OCI-LY7 (cell line): Measurements from ENCODE around the gene CDK5.

Experiments
- EZH2phosphoT487 ChIP-seq: fragments of 200-600 bp; sonication (generic); IDR thresholded peaks from 2 replicates; pipeline ENCODE4 v1.6.1; 2018; ENCODE audit warnings: low read depth, borderline replicate concordance, mild to moderate bottlenecking, mixed run types, antibody characterized with exemption, low read length, moderate library complexity, mixed read lengths
- TF ChIP-seq, protein P1 (sequence below): fragments of 200-600 bp; sonication (generic); conservative IDR thresholded peaks from 2 replicates; pipeline ENCODE4 v1.5.1; 2014; ENCODE audit warnings: mild to moderate bottlenecking, antibody characterized with exemption, low read length, moderate library complexity, mixed read lengths

DNA sequence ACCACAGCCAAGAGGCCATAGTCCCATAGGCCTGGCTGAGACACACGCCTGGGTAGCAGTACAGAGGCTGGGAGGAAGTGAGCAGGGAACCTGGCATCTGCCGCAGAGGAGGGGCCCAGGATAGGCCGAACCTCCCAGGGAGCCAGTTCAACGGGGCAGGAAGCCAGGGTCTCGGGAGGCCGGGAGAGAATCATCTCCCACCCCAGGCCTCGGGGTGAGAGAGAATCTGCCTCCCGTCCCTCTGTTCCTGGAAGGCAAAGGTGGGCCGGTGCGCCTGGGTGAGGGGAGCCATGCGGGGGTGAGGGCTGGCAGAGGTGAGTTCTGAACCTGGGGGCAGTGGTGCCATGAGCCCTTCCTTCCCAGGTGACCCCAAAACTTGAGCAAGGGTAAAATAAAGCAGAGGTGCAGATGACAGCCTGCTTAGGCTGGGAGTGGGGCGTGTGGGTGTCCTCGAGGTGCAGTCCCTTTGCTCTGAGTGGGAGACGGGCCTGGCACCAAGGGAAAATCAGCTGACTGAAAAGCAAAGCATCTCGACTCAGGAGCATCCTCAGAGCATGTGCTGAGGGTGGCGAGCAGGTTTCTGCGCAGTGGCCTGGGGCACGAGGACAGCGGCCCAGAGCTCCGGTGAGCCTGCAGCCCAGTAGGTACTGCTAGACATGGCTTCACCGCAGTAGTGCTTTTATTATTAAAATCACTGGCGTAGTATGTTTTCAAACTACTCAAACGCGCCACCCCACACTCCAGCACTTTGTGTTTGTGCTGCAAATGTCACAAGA is 44.1 kb upstream of the CDK5 start:
- TF ChIP-seq, protein P1, sequence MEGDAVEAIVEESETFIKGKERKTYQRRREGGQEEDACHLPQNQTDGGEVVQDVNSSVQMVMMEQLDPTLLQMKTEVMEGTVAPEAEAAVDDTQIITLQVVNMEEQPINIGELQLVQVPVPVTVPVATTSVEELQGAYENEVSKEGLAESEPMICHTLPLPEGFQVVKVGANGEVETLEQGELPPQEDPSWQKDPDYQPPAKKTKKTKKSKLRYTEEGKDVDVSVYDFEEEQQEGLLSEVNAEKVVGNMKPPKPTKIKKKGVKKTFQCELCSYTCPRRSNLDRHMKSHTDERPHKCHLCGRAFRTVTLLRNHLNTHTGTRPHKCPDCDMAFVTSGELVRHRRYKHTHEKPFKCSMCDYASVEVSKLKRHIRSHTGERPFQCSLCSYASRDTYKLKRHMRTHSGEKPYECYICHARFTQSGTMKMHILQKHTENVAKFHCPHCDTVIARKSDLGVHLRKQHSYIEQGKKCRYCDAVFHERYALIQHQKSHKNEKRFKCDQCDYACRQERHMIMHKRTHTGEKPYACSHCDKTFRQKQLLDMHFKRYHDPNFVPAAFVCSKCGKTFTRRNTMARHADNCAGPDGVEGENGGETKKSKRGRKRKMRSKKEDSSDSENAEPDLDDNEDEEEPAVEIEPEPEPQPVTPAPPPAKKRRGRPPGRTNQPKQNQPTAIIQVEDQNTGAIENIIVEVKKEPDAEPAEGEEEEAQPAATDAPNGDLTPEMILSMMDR = no peak
- no peak for TF ChIP-seq EZH2phosphoT487
